ENCODE data around the gene KL.

The KL gene

DNA sequence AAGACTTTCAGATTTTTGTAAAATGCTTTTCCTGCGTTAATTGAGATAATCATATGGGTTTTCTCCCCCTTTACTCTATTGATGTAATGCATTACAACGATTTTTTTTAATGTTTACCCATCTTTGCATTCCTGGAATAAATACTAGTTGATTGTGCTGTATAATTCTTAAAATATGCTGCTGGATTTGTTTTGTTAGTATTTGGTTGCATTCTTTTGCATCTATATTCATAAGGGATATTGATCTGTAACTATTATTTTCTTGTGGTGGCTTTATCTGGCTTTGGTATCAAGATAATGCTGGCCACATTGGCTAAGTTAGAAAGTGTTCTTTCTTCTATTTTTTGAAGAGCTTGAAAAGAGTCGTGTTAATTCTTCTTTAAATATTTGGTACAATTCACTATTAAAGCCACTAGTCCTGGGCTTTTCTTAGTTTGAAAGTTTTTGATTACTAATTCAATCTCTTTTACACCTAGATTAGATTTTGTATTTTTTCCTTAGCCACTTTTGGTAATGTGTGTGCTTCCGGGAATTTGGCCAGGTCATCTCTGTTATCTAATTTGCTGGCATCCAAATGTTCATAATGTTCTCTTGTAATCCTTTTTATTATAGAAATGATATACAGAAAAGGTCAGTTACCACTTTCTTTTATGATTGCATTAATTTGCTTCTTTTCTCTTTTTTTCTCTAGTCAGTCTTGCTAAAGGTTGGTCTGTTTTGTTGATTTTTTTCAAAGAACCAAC is 29.8 kb downstream of the KL start:
- no peak for DNase-seq

DNA sequence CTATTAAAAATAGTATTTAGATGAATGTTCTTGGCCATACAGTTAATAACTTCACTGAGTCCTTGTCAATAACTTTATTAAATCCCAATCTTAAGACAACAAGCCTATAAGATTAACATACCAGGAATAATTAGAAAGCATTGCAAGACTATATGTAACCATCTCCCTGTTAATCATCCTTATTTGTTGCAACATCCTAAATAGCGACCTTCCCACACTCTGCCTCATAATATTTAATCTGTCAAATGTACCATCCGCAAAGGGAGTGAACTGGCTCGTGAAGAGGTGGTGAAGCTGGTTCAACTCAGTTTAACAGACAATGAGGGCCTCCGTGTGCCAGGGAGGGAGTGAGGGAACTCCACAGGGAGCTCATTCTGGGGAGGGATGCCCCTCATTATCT is 33.9 kb downstream of the KL start:
- no peak for DNase-seq

DNA sequence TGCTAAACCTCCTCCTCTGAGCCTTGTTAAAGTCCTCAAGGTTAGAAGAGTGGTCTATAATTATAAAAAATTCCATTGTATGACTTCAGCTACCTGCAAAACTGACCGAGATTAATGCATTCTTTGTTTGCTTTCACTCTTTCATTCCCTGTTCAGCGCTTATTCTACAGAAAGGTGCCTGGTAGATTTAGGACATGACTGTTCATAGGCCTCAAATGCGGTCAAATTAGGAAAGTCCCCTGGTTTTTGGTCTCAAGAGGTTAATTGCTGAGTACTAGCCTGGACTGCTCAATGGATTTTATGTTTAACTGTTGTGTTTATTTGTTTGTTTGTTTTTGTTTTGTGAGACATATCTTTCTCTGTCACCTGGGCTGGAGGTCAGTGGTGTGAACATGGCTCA is 35.4 kb downstream of the KL start:
- DNase-seq: no peak

DNA sequence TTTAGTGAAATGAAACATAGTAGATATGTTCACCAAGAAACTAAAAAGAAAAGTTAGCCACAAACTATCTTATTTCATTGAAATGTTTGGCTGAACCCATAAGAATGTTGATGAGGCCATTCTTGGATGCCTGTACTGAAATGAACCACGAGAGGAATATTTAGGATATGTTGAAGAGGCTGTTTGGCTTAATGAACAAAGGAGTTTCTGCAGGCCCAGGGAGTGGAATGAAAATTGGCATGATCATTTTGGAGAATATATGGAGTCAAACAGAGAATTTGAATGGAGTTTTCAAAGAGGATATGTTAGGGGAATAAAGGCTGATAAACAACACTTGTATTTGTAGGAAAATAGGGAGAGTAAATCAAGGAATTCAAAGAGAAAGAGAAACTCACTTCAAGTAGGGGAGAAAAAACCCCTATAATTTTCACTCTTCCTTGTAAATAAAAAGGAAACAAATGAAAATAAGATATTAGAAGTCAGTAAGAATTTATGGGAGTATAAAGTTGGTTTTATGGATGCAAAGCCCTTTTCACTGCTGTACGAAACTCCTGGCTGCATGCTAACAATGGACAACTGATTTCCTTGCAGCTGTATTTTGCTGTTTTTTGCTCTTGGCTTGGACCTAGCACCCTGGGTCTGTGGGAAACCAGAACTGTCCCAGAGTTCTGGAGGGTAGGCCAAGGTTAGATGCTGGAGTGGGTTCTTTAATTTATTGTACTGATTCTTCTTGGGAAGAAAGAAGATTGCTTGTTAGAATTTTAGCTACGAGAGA is 36.5 kb downstream of the KL start:
- no peak for DNase-seq

DNA sequence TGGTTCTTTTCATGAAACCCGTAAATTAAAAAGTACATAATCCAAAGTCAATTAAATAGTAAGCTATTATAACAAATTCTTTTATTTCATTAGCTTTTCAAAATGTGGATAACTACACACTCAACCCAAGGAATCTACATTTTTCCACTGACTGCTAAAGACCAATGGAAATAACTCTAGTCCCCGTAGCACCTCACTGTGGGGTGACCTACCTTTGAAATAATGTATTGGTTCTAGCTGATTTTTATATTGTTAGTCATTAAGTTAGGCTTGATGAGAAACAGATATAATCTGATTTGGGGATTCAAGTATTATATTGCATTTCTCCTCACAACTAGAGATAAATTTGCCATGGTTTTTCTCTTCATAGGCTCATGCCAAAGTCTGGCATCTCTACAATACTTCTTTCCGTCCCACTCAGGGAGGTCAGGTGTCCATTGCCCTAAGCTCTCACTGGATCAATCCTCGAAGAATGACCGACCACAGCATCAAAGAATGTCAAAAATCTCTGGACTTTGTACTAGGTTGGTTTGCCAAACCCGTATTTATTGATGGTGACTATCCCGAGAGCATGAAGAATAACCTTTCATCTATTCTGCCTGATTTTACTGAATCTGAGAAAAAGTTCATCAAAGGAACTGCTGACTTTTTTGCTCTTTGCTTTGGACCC is 37.3 kb downstream of the KL start:
- DNase-seq: no peak

DNA sequence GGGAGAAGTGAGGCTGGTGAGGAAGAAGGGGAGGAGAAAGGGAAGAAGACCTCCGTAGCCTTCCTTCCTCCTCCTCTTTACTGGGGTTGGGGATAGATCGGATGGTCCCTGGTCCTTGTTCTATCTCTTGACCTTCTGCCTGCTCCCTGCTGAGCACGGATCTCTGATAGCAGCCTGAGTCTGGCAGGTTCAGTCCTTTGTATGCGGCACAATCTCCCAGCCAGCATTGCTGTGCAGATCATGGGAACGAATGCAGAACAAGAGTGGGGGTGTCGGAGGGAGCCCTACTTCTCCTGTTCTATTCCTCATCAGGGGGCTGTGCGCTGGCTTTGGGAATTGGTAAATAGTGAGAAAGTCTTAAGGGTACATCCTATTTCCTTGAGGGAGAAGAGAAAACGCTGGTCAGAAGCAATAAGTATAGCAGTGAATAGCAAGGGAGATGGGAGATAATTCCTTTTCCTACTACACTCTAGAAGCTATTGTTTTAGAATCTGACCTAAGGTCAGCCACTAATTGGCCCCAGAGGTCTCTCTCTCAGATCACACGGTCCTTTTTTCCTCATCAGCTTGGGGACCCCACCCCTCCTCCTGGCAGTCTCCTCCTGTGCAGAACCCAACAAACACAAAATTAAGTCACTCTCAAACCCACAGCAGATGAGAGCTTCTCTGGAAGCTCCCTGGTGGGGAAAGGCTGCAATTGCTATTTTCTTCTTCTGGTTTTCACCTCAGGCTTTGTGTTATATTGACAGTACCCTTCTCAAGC is 41.0 kb downstream of the KL start:
- DNase-seq: peak; percentile 62

DNA sequence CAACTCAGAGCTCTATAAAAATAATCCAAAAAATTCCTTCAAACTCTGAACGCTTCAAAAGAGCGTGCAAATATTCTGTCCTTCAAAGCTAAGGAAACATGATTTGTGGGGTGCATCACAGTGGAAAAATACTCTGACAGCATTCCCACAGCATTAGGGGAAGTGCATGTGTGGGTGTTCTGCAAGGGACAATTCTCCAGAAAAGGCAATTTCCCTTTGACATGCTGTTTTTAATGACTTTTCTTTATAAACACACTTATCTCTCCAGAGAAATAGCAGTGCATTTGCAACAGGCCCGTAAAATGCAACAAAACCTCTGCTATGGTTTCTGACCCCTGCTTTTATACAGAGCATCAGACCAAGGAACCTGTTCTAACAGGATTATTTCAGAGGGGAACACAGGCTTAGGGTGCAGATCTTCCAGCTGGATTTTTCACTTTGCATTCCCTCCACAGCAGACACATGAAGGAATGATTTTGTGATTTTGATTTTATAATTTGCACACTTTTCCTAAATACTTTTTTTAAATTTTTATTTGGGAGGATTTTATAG is 42.6 kb downstream of the KL start:
- no peak for DNase-seq

DNA sequence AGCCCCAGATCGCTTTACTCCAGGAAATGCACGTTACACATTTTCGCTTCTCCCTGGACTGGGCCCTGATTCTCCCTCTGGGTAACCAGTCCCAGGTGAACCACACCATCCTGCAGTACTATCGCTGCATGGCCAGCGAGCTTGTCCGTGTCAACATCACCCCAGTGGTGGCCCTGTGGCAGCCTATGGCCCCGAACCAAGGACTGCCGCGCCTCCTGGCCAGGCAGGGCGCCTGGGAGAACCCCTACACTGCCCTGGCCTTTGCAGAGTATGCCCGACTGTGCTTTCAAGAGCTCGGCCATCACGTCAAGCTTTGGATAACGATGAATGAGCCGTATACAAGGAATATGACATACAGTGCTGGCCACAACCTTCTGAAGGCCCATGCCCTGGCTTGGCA is 44.6 kb downstream of the KL start:
- DNase-seq: no peak

DNA sequence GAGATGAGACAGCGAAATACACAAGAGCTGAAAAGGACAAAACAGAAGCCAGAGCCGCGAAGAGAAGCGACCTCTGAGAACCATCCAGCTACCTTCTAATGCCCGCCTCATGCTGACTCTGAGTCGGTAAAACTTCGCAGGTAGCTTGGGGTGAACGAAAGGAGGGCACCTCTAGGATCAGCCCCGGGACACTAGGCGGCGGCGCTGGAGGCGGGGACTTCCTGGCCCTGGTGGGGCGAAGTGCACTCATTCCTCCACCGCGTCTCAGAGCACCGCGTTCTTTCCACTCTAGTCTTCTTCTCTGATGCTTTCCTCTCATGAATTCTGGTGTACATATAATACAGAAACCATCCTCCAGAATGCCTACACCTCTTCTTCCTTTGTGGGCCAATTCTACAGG is 50.1 kb downstream of the KL start:
- DNase-seq: no peak

DNA sequence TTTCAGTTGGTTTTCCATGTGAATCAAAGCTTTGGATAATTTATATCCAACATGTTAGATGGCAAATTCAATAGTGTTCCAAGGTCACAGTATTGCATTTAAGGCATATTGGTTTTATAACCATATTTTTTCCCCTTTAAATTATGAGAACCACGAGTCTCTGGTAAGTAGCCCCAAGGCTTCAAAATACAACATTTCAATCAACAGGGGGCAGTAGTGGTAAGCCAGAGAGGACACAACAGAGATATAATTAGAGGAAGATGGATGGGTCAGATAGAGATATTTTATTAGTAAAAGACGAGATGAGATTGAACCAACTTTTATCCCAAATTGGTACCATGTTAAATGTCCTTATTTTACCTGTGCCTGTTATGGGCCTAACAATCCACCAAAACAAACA is 53.1 kb downstream of the KL start:
- no peak for DNase-seq

DNA sequence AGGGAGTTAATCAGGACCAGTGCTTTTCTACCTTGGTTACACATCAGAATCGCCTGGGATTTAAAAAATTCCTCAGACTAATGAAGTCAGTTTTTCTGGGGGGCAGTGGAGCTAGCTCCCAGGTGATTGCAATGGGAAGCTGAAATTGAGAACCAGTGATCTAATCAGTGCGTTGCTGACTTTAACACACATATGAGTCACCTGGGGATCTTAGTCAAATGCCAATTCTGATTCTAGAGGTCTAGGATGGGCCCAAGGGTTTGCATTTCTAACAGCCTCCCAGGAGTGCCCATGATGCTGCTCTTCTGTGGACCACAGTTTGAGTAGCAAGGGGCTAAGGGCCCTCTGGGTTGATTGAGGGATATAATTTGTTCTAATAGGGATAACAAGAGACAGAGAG is 54.5 kb downstream of the KL start:
- no peak for DNase-seq

DNA sequence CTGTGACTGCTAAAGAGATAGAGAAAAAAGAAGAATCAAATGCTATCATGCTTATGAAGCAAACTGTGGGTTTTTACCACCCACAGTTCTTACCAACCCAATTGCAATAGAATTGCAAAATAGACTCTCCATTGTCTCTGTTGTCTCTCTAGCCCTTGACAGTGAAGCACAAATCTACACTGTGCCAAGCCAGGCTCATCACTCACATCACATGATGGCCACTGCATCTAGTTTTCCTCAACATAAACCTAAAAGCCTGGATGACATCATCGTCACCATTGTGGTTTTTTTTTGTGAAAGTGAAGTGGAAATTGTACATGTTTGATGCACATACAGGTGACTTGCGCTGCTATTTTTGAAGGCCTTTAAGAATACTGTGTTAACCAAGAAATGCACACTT is 56.1 kb downstream of the KL start:
- no peak for DNase-seq

DNA sequence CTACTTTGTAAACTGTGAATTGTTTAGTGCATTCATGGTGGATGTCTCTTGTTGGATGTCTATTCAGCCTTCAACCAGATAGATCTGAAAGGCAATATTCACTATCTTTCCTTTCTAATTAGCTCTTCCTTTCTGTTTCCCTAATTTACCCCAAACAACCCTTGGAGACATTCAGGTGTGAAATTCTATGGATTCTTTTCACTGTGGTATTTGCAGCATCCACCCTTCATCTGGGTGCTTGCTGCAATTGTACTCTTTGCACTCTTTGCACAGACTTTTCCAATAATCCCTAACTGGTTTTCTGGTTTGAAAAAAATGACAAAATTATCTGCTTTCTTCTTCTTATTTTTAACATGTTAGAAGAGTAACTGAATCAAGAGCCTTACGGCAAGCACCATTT is 56.5 kb downstream of the KL start:
- no peak for DNase-seq

DNA sequence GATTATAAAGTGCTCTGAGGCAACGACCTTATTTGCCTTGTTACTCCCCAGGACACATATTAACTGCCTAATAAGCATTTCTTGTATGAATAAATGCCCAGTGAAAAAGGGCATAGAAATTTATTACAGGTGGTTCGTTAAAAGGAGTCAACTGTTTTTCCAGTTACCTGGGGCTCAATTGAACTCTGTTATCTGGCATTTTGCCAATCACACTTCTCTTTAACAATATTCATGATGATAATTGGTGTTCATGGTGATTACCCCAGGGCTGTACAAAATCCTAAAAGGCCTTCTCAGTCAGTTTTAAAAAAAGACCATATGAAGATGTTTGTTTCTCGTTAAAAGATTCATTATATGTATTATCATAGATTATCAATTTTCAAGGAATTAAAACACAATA is 57.1 kb downstream of the KL start:
- DNase-seq: no peak

DNA sequence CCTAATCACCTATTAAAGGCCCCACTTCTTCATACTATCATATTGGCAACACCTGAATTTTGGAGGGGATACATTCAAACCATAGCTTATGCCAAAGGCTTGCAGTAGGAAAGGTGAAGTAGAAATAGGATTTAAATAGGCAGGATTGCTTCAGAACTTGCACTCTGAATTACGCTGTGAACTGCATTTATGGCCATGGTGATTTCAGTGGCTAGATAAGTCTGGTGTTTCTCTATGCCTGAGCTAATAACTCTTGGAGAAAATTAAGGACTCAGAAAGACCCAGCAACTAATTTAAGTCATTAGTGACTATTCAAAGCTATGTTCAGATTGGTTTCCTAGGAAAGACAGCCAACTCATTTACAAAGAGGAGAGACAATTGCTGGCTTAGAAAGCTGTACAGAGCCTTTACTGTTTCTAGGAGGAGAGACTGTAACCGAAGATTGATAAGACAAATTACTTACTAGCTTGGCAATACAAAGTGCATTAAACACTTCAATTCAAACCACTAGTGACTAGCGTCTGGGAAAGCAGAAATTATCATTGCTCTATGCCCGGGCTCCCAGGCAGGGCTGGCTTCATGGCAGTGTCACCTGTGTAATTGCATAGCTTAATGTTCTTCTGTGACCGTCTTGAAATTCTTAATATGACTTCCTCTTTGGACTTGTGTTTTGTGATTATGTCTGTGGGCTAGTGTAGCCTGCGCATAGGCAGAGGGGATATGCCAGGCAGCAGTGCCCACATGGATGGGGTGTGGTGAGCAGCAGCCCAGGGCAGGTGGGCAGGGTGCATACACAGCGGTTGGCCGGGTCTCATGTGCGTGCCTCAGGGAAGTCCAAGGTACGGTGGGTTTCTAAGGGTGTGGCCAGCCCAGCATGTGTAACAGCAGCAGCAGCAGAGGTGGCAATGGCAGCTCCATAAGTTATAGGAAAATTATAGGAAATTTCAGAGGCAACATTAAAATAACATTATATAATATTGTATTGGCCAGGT is 60.1 kb downstream of the KL start:
- no peak for DNase-seq

DNA sequence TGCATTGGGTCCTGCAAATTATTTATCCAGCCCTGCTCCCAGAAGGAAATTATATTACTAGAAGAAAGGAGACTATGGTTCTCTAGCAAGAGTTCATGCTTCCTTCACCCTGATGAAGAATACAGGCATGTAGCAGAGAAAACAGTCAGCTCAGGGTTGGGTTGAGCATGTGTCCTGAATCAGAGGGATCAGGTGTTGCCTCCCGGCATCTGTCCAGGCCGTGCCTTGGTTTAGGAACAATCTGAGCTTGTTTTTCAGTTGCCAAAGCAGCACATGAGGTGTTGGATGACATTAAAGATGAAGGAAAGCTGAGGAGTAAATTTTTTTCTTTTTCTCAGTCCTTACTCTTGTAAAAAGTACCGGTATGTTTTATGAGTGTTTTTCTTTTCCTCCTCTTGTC is 62.0 kb downstream of the KL start:
- DNase-seq: no peak

DNA sequence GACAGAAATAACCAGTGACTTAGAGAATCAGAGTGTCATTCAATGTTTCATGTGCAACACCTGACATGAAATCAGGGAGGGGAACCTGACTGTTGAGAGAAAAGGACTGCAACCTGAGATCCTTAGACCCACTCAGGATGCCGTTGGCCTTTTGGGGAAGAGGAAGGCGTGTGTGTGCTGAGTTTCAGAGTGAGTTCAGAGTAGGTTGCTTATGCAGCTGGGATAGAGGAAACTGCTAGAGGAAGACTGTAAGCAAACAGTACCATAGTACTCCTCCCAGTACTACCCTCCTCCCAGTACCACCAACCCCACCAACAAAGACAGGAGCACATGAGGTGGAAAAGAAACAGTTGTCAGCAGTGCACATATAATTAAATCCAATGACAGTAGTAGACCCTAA is 63.7 kb downstream of the KL start:
- no peak for DNase-seq

DNA sequence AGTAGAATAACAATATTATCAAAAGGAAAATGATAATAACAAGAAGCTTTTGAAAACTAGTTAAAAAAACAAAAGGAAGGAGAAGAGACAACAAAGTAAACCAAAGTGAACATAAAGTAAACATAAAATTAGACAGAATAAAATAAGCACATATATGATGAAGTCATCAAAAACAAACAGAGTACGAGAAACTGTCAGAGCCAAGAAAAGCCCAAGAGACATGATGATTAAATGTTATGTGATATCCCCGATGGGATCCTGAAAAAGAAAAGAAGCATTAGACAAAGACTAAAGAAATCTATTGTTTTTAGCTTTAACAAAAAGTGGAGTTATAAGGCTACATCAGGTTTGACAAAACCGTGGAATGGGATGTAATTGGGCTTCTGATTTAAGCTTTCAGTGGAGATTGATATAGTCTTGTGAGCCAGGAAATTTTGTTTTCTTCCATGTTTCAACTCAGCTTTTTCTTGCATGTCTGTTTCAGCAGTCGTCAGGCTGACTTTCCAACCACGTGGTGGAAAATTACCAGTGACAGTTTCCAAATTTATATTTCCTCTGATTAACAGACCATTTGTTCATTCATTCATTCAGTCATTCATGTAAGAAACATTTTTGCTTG is 64.9 kb downstream of the KL start:
- no peak for DNase-seq

DNA sequence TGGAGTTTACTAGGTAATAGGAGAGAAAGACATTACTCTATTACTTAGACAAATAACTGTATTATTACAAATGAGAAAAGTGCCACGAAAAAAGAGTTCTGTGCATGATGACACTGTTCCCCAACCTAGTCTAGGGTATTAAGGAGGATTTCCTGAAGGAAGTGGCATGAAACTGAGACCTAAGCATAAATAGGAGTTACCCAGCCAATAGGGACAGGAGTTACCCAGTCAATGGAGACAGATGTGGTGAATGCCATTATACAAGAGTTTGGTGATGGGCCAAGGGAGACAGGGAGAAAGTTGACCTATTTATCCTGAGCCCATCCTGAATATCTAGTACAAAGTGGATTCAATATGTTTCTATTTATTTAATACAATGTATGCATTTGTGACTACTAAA is 65.4 kb downstream of the KL start:
- DNase-seq: no peak

DNA sequence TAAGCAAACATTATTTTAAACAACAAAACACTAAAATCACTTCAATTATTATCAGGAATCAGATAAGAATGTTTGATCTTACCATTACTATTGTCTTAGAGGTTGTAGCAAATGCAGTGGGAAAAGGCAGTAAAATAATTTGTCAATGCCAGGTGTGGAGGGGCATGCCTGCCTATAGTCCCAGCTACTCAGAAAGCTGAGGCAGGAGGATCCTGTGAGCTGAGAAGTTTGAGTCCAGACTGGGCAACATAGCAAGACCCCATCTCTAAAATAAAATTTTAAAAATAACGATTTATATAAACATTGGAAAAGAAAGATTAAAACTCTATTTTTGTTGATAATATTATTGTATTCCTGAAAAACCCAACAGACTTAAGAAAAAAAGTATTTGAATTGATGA is 66.8 kb downstream of the KL start:
- DNase-seq: no peak

DNA sequence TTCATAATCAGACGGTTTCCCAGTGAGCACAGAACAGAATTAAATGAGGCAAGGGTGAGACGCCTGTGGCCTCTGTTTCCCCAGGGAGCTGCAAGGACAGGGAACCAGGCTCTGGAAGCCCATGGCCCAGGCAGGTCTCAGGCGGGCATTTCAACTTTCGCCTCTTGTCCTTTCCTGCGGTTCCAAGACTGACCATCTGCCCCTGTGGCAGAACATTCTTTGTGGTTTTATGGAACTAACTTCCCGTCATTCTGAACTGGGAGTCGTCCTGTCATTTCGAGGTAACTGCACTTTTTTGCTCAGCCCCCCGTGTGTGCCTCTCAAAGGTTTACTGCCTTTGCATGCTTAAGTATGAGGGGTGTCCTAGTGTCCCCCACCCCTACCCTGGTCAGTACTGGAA is 70.9 kb downstream of the KL start:
- no peak for DNase-seq
